ENCODE data around the gene PTPRD.

DNA sequence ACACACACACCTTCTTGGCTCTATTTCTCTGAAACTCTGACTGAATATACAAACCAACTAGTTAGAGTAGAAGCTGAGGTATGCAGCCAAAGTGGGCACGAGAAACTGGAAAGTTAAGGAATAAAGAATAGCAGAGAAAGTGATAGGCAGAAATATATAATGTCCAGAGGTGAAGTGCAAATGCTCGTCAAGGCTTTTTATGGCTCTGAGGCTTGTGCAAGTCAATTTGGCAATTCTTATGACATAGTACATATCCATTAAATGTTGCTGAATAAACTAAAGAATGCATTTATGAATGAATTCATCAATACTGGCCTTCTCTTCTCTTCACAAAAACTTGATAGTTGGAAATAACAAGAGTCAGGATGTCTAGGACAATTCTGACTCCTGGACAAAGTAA, 2323.1 kb downstream of the PTPRD start:
- no peak for TF ChIP-seq ZNF274 (IDR thresholded peaks at IDR 0.05; ENCODE audit: low read depth, low read length)
- no peak for TF ChIP-seq YY1 (IDR thresholded peaks at IDR 0.05; ENCODE audit: insufficient read depth, insufficient read length)
- no peak for TF ChIP-seq SUZ12 (IDR thresholded peaks at IDR 0.05; ENCODE audit: extremely low read depth, insufficient read depth, insufficient read length)
